ENCODE results near the gene ZNF593OS. TPM values are rescaled to one million over a fixed set of nuclear protein-coding genes. Genes with fewer than 3 reads are reported as not detected.

ZNF593OS gene
- total RNA-seq, 1 donor from 2014 or later, result not detected

DNA sequence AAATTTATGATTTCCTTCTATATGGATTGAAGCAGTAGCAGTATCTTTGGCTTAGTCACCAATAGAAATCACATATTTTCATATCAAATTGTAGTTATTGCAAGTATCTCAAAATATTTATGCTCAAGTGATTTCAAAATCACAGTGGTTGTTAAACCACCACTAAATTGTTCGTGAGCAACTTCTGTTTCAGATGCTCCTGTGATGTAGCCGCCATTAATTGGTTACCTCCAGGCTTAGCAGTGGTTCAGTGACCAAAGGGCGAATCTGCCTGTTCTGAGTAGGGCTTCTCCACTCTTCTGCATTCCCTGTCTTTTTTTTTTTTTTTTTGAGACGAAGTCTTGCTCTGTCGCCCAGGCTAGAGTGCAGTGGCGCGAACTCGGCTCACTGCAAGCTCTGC lies 3.7 kb upstream of the ZNF593OS start:
- H3K27ac Mint-ChIP-seq, result no peak overlapping the region
- no peak for DNase-seq (ENCODE audit: low spot score in 2 of 2, unreplicated experiment in 2 of 2)
- H3K27me3 Mint-ChIP-seq (ENCODE audit: low read depth), result no peaks in the 10 kb centered on the region
- H3K36me3 Mint-ChIP-seq, result peaks cover 1% of the 10 kb centered on the region
- no peak overlapping the region for H3K4me3 Mint-ChIP-seq
- TF ChIP-seq, protein P1, sequence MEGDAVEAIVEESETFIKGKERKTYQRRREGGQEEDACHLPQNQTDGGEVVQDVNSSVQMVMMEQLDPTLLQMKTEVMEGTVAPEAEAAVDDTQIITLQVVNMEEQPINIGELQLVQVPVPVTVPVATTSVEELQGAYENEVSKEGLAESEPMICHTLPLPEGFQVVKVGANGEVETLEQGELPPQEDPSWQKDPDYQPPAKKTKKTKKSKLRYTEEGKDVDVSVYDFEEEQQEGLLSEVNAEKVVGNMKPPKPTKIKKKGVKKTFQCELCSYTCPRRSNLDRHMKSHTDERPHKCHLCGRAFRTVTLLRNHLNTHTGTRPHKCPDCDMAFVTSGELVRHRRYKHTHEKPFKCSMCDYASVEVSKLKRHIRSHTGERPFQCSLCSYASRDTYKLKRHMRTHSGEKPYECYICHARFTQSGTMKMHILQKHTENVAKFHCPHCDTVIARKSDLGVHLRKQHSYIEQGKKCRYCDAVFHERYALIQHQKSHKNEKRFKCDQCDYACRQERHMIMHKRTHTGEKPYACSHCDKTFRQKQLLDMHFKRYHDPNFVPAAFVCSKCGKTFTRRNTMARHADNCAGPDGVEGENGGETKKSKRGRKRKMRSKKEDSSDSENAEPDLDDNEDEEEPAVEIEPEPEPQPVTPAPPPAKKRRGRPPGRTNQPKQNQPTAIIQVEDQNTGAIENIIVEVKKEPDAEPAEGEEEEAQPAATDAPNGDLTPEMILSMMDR (IDR thresholded peaks at IDR 0.05; ENCODE audit: unreplicated experiment), result no peak
- peaks cover 20% of the 10 kb centered on the region for H3K4me1 Mint-ChIP-seq
- no peaks in the 10 kb centered on the region for H3K9me3 Mint-ChIP-seq

DNA sequence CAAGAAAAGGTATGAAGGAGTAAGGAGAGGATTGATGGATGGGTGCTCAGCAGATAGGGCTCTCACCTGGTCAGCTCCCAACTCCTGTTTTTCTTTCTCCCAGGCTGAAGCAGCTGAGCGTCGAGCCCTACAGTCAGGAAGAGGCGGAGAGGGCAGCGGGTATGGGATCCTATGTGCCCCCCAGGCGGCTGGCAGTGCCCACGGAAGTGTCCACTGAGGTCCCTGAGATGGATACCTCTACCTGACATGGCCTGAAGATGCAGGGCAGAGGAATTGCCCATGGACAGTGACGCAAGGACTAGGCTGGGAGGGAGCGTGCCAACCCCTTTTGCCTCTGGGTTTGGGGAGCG lies 1.2 kb downstream of the ZNF593OS start:
- peak overlapping the region; percentile 61 for H3K27ac Mint-ChIP-seq
- no peaks in the 10 kb centered on the region for H3K27me3 Mint-ChIP-seq (ENCODE audit: low read depth)
- DNase-seq (ENCODE audit: low spot score in 2 of 2, unreplicated experiment in 2 of 2), result no peak
- H3K9me3 Mint-ChIP-seq, result no peaks in the 10 kb centered on the region
- TF ChIP-seq, protein P1 (IDR thresholded peaks at IDR 0.05; ENCODE audit: unreplicated experiment), result no peak
- peak overlapping the region; percentile 87 for H3K4me3 Mint-ChIP-seq
- peaks cover 25% of the 10 kb centered on the region for H3K4me1 Mint-ChIP-seq
- no peaks in the 10 kb centered on the region for H3K36me3 Mint-ChIP-seq

GRCh38 chr1:26169669-26170471 lies 1.8 kb downstream of the ZNF593OS start, which contains the start of gene ZNF593:
Gene ZNF593, plus strand, starts transcription at chr1:26169908. Its CDS starts 76 bp downstream, at chr1:26169984.
- Mint-ChIP-seq H3K36me3 (no peaks in the 10 kb centered on the region), H3K27me3 (ENCODE audit: low read depth) (no peaks in the 10 kb centered on the region), H3K4me1 (peaks cover 25% of the 10 kb centered on the region), H3K4me3 (peak within 1 kb of the TSS; percentile 87), H3K27ac (peak within 1 kb of the TSS; percentile 93), H3K9me3 (no peaks in the 10 kb centered on the region)
- peak; percentile 85 to 93 for DNase-seq (ENCODE audit: low spot score in 2 of 2, unreplicated experiment in 2 of 2)
- TF ChIP-seq, protein P1 (IDR thresholded peaks at IDR 0.05; ENCODE audit: unreplicated experiment), result peak; percentile 94

- Mint-ChIP-seq H3K4me1 (peaks cover 31% of the 10 kb centered on the region), H3K27ac (peak overlapping the region; percentile 85), H3K27me3 (ENCODE audit: low read depth) (no peaks in the 10 kb centered on the region), H3K36me3 (no peaks in the 10 kb centered on the region), H3K4me3 (peak overlapping the region; percentile 87), H3K9me3 (no peaks in the 10 kb centered on the region)
- DNase-seq (ENCODE audit: low spot score in 2 of 2, unreplicated experiment in 2 of 2), result no peak
- TF ChIP-seq, protein P1 (IDR thresholded peaks at IDR 0.05; ENCODE audit: unreplicated experiment), result no peak
Observed at GRCh38 chr1:26169198-26169554, 2.5 kb downstream of the ZNF593OS start.

GRCh38 chr1:26168410-26169197 lies 3.0 kb downstream of the ZNF593OS start, which contains the start of gene C1orf232:
Gene C1orf232, minus strand, starts transcription at chr1:26168963. Its CDS starts 464 bp downstream, at chr1:26168499.
- H3K4me1 Mint-ChIP-seq, result peaks cover 31% of the 10 kb centered on the region
- no peak for DNase-seq (ENCODE audit: low spot score in 2 of 2, unreplicated experiment in 2 of 2)
- TF ChIP-seq, protein P1 (IDR thresholded peaks at IDR 0.05; ENCODE audit: unreplicated experiment), result no peak
- H3K27me3 Mint-ChIP-seq (ENCODE audit: low read depth), result no peaks in the 10 kb centered on the region
- H3K27ac Mint-ChIP-seq, result peak within 1 kb of the TSS; percentile 93
- H3K36me3 Mint-ChIP-seq, result no peaks in the 10 kb centered on the region
- H3K4me3 Mint-ChIP-seq, result peak within 1 kb of the TSS; percentile 87
- no peaks in the 10 kb centered on the region for H3K9me3 Mint-ChIP-seq

Data from mesothelial cell of epicardium (in vitro differentiated cells).